HG02970 (cell line): ENCODE data around the gene PSMD12.
"Not testable (repeated sequence)": the region's sequence is repeated elsewhere in the genome, so short reads cannot be mapped to it uniquely, and the experiment has no call there.

Experiments used
- ATAC-seq: cut with Tn5 transposase; IDR thresholded peaks from one replicate; pipeline ENCODE4 v1.9.1; 2021; ENCODE audit warnings: mild to moderate bottlenecking, moderate library complexity, moderate number of reproducible peaks; ENCODE audit not compliant: unreplicated experiment, low FRiP score

The PSMD12 gene

DNA sequence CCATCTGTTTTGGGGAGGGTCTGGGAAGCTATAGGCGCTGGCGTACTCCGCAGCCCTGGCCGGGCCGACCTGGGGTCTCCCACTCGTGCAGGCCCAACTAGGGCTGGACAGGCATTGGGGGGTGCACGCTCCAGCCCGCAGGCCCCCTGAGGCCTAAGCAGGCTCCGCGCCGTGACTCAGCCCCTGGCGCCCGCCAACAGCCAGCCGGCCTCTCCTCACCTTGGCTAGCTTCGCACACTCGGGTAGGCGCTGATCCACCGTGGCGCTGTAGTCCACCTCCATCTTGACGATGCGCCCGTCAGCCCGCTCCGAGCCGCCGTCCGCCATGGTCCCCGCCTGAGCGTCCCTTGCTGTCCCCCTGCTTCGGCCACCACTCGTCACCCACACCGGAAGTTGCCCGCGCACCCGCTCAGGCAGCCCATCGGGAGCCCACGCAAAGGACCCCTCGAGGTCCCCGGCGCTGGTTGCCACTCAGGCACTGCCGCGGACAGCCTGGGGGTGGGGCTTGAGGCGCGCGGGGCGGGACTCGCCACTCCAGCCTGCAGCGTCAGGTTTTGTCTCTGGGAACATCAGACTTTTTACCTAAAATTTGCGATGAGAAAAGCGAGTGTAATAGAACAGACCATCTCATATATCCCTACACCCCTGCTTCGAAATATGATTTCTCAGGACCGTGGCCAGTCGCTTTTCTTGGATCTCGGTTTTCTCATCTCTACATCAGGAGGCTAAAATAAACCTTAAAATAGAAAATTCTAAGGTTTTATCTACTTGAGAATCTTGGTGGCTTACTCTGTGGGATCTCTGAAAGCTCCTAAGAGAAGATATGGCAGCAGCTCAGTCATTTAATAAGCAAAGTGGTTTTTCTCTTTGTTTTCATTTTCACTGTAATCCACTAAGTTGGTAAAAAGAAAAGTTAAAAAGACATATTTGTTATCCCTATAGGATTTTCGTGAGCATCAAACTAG is at the start of gene PSMD12:
Gene PSMD12, minus strand, starts transcription at position 385 of the 965 bp plus-strand sequence. Its CDS starts 58 bp downstream, at position 327.
- ATAC-seq = peak; percentile 88

DNA sequence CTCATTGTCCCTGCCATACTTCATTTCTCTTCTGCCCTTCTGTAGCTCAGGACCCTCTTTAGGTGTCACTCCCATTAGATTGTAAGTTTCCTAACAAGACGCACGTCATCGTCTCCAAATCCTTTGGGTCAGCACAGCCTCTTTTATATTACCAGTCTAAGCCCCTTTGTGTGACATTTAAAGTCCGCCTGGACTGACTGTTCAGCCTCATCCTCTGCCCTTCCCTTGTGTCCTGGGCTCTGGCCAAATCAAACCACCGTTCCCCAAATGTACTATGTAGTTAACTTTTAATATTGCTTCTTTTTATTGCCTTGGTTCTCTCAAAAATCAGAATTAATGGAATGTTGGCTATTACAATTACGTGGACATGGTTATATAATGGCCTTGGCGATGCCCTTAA is 48.9 kb upstream of the PSMD12 start:
- no peak for ATAC-seq

DNA sequence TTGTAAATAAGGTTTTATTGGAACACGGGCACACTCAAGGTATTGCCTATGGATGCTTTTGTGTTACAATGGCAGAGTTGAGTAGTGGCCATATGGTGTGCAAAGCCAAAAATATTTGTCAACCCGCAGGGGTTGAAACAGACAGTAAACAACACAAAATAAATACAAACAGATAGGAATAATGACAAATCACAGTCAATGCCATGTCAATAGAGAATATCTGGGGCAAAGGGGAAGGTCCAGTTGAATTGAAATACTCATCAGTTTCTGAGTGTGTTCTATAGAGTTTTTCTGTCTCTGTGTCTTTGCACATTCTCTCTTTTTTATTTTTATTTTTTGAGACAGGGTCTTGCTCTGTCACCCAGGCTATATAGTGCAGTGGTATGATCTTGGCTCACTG is 48.2 kb upstream of the PSMD12 start:
- no peak for ATAC-seq

DNA sequence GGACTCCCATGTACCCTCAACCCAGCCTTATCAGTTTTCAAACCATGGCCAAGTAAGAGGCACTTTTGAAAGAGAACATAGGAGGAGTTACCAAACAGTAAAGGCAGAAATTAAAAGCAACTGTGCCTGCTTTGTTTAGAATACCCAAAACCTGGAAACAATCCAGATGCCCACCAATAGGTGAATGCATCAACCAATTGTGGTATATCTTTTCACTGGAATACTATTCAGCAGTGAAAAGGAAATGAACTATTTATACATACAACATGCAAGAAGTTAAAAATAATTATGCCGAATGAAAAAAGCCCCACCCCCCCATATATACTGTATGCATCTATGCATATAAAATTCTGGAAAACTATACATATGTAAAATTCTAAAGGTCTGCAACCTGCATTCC is 47.8 kb upstream of the PSMD12 start:
- ATAC-seq = no peak

DNA sequence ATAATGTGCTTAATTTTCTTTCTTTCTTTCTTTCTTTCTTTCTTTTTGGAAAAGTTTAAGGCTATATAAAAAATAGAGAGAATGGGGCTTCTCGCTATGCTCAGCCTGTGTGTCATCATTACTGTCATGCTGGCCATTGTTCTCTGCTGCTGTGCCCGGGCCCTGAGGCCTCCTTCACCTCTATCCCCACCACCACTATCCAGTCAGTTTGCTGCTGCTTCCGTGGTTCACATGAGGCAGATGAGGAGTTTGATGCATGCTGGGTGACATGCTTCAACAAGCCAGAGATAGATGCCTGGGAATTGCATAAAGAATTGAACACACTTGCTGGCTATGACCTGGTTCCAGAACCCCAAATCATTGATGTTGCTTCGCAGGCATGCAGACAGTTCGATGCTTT is 47.0 kb upstream of the PSMD12 start:
- ATAC-seq = no peak

DNA sequence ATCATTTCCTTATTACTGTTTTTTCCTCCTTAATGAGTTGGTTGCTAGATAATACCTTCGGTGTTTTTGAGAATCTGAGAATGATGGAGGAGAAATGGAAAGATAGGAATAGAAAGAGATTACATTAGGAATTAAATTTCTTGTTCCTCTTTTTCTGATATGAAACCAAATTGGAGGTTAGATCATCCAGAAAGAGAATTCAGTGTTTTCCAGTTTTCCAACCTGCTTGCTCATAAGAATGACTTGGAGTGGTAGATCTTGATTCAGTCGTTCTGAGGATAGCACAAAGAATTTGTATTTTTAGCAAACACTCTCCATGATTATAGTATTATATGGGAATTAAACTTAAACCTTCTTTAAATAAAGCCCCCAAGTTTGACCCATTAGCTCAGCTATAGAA is 46.6 kb upstream of the PSMD12 start:
- ATAC-seq = no peak

DNA sequence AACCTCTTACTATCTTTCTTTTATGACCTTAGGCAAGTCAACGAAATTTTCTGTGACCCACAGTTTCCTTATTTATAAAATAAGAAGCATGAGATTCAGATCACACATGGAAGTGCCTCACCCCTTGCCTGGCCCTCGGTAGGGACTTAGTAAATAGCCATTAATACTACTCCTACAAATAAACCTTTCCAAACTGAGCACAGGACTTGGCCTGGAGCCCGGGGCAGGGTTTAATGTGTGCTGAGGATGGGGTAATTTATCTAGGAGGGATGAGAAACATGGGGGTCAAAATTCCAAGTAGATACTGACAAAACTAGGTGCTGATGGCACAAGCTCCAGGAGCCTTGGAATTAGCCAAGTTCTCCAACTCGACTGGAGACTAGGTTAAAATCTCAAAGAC is 45.7 kb upstream of the PSMD12 start:
- ATAC-seq = no peak

DNA sequence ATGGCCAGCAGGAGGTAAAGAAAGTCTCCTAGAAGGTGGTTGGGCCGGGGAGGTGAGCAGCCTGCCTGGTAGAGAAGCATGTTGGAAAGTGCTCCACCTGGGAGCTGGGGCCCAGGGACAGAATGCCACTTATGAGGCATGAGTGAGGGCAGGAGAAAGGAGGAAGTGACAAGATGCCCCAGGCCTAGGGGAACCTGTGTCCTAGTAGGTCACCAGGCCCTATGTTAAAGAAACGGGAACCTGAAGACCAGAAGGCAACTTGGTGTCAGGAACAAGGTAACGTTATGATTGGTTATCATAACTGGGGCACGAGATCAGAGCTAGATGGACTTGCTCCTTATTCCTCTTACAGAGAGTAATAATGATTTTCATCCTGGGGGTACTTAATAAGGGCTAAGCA is 45.0 kb upstream of the PSMD12 start:
- ATAC-seq = no peak

DNA sequence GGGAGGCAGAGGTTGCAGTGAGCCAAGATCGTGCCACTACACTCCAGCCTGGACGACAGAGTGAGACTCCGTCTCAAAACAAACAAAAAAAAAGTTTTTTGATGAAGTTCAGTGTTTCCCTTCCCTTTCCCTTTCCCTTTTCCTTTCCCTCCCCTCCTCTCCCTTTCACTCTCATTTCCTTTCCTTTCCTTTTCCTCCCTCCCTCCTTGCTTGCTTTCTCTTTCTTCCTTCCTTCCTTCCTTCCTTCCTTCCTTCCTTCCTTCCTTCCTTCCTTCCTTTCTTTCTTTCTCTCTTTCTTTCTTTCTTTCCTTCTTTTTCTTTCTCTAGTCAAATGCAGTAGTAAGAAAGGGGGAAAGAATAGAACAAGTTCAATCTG is 42.1 kb upstream of the PSMD12 start:
- not testable (repeated sequence) for ATAC-seq

DNA sequence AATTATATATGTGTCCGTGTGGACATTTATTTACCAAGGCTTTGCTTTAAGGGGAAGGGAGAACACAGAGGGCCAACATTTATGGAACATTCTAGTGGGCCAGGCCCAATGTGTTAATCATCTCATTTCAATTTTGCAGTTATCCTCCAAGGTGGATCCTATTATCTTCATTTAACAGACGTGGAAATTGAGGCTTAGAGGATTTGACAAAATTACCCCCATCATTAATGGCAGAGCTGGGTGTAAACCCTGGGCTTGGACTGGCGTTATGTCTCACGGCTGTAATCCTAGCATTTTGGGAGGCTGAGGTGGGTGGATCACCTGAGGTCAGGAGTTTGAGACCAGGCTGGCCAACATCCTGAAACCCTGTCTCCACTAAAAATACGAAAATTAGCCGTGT is 37.1 kb upstream of the PSMD12 start:
- ATAC-seq = no peak

DNA sequence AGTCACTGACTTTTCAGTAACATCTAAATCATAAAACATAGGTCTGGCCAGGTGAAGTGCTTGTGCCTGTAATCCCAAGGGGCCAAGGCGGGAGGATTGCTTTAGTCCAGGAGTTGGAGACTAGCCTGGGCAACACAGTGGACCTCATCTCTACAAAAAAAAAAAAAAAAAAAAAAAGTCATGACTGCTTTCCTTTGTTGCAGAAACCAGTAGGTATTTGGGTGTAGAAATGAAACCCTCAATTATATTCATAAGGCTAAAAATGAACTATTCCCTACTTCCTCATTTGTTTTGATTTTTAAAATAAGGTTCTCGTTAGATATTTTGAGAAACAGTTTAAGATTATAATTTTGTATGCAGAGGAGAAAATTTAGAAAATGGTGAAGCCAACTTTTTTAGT is 36.7 kb upstream of the PSMD12 start:
- ATAC-seq = no peak

DNA sequence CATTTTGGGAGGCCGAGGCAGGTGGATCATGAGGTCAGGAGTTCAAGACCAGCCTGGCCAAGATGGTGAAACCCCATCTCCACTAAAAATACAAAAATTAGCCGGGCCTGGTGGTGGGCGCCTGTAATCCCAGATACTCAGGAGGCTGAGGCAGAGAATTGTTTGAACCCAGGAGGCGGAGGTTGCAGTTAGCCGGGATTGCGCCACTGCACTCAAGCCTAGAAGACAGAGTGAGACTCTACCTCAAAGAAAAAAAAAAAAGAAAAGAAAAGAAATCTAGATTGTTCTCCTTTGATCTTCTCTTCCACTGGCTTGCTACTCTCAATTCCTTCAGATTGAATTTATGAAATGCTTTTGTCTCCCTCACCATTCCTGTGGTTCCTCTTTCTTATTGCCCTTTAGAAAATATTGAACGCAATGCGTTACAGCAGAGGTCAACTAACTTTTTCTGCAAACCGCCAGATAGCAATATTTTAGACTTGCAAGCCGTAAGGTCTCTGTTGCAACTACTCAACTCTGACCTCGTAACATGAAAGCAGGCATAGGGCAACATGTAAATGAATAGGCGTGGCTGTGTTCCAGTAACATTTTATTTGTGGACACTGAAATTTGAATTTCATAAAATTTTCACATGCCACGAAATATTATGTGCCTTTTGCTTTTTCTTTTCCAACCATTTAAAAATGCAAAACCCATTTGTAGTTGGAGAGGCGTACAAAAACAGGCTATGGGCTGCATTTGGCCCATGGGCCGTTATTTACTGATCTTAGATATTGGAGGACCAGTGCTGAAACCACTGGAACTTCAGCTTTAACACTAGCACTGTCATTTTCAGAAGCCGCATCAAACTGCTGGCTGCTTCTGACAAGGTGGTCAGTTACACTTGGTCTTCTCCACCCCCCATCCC is 35.5 kb upstream of the PSMD12 start:
- ATAC-seq = no peak

DNA sequence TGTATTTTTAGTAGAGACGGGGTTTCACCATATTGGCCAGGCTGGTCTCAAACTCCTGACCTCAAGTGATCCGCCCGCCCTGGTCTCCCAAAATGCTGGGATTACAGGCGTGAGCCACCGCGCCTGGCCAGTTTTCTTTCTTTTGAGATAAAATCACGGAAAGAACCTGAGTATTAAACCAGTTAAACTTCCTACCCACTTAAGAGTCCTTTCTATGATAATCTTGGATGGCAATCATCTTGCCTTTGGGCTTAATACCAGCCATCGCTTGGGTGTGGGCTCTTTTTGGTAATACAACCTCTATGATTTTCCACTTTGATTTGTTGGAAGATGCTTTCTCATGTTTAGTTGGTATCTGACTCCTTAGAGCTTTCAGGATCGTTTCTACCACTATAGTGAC is 34.7 kb upstream of the PSMD12 start:
- no peak for ATAC-seq

DNA sequence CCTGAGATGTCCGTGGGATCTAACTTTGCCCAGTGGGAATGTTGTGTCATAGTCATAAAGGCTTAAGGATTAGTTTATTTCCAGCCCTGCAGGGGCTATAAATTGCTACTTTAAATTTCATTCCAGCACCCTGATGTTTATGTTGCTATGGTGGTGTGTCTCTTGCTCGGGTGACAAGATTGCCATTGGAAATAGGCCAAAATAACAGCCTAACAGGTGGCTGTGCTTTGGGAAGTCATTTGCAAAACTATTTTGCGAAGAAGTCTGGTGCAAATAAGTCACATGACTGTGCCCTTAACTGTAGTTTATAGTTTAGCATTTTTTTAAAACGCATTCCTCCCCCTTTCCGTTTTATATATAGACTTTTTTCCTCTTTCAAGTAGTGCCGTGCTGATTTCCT is 33.8 kb upstream of the PSMD12 start:
- ATAC-seq = no peak

DNA sequence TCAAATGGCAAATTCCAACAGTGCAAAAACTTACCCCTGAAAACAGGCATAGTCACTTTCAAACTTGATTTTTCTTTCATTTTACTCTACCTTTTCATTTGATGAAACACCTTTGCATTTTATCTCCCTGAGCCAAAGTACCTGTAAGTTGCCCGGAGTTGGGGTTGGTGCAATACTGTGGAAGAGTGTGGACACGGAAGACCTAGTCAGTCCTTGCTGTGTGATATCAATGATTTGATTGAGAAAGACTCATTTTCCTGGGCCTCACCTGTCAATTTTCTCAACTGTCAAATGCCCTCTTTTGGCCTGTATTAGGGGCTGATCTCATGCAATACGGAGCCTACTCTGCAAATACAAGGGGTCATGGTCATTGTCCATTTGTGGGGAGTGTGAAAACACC is 33.3 kb upstream of the PSMD12 start:
- ATAC-seq = no peak

DNA sequence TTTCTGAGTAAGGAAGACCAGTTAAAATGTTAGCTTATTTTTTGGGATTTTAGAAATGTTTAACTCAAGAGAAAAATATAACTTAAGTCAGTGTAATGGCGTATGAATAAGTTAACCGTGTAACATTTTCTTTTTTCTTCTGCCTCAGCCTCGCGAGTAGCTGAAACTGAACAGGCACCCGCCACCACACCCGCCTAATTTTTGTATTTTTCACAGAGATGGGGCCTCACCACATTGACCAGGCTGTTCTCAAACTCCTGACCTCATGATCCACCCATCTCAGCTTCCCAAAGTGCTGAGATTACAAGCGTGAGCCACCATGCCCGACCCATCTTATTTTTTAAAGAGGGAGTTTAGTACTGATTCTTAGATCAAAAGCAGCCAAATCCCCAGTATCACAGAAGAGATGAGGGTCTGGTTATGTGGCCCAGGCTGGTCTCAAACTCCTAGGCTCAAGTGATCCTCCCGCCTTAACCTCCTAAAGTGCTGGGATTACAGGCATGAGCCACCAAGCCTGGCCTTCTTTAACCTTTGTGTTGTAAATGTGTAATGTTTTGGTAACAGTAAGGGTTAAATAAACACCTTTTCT is 27.5 kb upstream of the PSMD12 start:
- no peak for ATAC-seq

DNA sequence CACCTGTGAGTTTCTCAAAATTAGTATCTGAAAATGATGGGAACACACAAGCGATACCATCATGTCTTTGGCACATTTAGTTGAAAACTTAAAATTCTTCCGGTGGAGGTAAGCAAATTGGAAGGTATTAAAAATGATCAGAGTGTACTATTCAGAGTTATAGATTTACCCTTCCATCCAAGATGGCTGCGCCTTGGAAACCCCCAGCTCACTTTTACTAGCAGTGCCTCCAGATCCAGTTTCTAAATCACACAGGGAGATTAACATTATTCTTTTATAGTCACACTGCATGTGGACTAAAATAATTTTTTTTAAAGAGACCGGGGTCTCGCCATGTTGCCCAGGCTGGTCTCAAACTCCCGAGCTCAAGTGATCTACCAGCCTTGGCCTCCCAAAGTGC is 25.7 kb upstream of the PSMD12 start:
- no peak for ATAC-seq

DNA sequence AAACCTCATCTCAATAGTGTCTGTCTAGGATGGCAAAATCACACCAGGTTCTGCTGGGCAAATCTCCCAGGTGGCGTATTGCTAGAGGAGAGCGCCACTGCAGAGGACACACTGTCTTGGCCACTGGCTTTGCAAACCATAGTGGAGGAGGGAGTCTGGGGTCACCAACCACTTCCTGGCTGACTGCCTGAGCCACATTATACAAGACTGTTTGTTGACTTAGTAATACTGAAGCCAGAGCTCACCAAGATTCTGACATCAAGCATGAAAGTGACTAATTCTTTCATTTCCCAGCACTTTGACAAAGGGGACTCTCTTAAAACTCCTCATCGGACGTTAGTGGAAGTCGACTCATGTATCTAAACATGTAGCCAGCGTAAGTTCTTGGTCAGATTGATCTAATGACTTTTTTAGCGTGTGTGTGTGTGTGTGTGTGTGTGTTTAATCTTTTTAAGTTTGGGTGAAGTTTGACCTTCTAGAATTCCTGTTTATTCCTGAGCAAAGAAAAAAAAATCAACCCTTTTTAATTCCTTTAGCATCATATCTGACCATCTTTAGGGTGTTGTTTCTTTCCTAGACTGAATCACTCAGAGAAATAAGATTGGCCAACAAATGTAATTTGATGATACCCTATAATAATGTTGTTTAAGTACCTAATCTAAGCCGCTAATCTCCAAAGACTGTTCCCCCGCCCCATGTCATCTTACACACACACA is 24.4 kb upstream of the PSMD12 start:
- ATAC-seq = peak; percentile 73

DNA sequence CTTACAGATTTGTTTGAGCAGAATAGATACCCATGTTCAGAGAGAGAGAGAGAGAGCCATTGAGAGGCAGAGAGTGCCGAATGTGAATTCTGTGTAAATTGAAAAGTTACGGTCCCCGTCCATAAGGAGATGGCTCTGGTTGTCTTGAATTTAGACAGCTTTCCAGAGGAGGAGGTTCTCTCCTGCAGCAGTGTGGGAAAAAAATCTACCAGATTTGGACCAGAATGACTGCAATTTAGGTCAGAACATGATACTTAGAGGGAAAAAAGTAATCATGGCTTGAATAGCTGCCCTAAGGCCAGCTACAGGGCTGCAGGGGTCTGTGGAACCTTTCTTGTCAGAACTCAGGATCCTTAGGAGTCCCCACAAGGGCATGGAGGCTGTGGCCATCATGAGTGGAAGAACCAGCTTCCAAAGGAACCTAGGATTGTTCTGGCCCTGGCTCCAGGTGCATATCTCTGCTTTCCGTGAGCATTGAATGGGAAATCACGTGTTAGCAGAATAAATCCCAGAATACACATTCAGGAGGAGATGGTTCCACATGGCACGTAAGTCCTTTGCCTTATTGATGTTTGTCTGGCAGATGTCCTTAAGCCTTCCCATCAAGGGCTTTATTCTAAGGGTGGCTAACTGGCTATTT is 23.7 kb upstream of the PSMD12 start:
- no peak for ATAC-seq

DNA sequence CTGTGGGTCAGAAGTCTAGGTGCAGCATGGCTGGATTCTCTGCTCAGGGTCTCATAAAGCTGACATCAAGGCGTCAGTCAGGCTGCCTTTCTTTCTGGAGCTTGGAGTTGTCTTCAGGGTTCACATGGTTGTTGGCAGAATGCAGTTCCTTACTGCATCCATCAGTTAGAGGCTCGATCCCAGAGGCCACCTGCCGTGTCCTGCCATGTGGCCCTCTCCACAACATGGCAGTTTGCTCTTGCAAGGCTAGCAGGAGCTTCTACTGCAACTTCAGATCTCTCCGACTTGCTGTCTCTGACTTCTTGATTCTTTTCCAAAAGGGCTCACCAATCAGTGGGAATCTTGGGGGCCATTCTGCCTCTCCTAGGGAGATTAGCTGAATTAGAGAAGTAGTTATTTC is 22.6 kb upstream of the PSMD12 start:
- no peak for ATAC-seq
